HG03066 (cell line): ENCODE data around the gene EEF1A2.

Source experiments
- ATAC-seq: cut with Tn5 transposase; IDR thresholded peaks from one replicate; pipeline ENCODE4 v1.9.1; 2021; ENCODE audit warnings: low read depth; ENCODE audit not compliant: unreplicated experiment

Gene EEF1A2

DNA sequence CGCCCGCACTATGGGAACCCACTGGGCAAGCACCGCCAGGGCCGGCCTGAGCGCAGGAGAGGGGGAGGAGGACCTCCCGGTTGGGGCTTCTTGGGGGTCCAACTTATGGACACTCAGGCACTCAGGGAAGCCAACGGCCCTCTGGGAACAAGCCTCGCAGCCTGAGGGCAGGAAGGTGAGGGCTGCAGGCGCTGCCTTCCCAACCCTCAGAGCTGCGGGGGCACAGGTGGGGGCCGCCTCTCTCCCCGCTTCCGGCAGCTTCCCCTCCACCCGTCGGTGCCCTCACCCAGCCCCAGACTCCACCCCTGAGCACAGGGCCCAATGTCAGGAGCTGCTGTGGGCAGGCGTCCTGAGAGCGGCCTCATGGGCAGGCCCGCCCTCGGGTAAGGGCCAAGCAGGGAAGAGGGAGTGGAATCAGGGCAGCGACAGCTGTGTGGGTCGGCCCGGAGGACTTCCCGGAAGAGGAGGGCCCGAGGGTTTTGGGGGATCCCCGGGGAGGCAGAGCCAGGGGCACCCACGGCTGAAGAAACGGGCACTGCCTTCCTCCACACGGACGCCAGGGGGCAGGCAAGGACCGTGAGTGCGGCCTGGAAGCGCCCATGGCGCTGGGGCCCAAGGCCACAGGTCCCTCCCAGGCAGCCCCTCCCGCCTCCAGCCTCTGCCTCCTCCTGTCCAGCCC lies 38.8 kb upstream of the EEF1A2 start:
- peak; percentile 88 for ATAC-seq

- no peak for ATAC-seq
Observed at GRCh38 chr20:63536997-63537524, 38.2 kb upstream of the EEF1A2 start, which contains the start of gene PTK6. TSS of gene PTK6 (minus strand) at chr20:63537376. CDS start at chr20:63537314, 62 bp downstream.

GRCh38 chr20:63536241-63536977 lies 37.5 kb upstream of the EEF1A2 start:
- no peak for ATAC-seq

DNA sequence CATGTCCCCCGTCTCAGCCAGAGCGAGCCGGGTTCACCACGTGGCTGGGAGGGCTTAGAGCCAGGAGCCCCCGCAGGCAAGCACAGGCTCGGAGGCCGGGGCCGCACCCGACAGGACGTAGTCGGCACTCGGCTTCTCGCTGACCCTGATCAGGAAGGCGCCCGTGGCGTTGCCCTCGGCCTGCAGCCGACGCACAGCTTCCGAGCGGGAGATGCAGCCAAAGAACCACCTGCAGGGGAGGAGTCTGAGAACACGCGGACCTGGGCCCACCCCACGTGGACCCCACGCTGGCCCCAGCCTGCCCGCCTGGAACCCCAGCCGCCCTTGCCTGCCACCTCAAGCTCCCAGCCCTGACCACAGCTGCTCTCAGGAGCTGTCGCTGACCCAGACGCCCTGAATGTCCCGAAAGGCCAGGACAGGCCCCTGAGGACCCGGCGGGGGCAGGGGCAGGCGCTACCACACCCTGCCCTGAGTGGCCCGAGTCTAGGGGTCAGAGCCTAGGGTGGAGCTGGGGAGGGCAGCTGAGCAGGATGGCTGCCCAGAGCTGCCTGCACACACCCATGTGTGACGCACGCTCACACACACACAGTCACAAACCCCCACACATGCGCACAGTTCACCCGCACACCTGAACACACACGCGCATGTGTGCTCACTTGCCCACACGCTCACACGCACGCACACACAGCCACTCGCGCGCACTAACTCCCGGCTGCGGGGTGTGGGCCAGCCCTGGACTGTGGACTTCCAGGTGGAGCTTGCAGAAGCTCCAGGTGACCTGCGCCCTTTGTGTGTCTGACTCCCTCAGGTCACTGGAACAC lies 36.2 kb upstream of the EEF1A2 start:
- ATAC-seq = no peak

DNA sequence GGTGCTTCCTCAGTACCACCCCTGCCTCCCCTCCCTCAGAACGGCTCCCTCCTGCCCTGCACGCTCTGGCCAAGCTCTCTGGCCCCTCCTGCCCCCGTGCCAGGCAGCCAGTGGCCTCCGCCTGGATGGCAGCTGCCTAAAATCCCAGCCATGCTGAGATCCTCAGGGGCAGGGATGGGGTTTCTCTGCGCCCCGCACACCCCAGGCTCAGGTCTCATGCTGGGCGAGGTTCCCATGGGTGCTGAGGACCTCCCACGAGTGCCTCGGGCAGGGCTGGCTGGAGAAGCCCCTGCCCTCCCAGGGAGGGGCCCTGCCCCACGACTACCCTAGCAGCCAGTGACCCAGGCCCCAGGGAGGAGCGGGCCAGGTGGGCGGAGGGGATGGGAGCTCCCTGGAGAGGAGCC lies 35.5 kb upstream of the EEF1A2 start:
- ATAC-seq = no peak

DNA sequence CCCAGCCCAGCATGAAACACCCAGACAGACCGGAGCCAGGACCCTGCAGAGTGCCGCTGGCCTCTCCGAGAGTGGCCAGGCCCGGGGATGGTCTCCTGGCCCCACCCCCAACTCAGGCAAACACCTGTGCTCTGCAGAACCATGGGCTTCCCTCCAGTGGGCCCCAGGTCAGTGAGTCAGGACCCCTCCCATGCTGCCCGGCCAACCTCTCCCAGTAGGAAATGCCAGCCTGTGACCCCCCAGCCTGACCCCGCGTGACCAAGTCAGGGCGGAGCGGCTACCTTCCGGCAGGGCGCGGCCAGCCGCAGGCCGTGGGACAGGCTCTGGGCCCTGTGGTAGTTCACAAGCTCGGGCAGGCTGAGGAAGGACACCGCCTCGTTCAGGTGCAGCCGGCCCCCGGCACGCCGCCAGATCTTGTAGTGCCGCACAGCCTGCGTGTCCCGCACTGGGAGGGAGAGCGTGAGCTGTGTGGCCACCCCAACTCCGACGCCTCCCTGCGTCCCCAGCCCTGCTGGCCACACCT lies 35.0 kb upstream of the EEF1A2 start:
- no peak for ATAC-seq

DNA sequence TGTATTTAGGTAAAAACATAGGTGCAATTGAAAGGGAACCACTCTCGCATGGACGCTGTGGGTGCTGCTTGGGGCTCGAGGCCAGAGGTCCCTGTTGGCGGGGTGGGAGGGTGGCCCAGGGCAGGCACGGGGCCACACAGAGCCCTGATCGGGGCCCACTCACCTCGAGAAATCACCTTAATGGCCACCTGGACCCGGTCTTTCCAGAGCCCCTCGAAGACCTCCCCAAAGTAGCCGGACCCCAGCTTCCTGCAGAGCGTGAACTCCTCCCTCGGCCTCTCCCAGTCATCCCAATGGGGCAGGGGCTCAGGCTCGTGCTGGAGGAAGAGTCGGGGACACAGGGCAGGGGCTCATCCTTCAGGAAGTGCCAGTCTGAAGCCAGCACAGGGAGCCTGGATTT lies 34.5 kb upstream of the EEF1A2 start:
- no peak for ATAC-seq

DNA sequence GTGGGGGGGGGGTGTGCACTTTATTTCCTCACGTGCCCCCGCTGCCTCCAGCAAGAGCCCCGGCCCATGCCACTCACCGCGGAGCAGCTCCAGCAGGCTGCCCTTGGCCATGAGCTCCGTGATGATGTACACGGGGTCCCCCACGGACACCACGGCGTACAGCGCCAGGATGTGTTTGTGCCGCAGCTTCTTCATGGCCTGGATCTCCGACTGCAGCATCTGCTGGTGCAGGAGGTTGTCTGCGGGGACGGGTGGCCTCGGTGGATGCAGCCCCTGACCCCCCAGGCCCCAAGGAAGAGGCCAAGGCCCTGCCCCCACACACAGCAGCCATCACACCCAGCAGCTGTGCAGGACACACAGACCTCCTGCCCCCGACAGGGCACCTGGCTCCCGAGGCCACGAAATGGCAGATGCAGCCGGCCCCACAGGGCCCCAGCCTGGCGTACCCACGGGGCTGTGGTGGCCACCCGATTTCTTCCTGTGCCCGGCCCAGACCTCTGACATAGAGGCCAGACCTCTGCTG lies 33.6 kb upstream of the EEF1A2 start:
- ATAC-seq = no peak

- no peak for ATAC-seq
Observed at GRCh38 chr20:63531686-63532448, 33.0 kb upstream of the EEF1A2 start.

- no peak for ATAC-seq
Observed at GRCh38 chr20:63530788-63531160, 31.9 kb upstream of the EEF1A2 start.

GRCh38 chr20:63529861-63530787 lies 31.2 kb upstream of the EEF1A2 start:
- ATAC-seq = no peak

DNA sequence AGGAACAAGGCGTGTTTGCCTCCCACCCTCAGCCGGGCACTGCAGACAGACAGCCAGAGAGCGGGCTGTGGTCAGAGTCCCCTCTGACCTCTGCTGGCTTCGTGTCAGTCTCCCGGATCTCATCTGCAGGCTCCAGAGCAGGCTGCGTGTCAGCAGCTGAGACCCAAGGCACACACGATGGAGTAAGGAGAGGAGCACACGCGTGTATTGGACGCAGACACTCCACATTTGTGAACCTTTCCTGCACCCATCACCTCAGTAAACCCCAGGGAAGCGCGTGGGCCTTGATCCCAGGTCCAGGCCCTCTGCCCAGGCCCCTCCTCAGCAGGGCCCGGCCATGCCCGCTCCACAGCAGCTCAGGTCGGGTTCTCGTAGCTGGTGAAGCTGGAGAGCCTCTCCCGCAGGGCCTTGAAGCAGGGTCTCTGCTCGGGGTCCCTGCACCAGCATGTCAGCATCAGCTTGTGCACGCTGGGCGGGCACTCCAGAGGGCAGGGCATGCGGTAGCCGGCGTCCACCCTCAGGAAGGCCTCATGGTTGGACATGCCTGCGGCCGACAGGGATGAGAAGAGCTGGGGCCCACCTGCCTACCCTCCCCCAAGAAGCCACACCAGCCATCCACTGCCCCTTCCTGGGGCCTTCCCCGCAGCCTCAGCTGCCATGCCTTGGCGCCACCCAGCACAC lies 30.4 kb upstream of the EEF1A2 start:
- no peak for ATAC-seq

DNA sequence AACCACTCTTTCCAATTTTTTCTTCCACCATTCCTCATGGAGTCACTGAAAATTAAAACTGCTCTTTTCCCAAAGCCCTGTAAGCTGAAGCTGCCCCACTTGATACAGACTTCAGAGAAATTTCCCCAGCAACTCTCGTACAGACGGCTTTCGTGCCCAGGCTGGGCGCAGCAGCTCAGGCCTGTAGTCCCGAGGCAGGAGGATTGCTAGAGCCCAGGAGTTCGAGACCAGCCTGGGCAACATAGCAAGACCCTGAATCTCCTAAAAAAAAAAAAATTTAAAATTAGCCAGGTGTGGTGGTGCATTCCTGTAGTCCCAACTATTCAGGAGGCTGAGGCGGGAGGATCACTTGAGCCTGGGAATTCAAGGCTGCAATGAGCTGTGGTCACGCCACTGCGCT lies 28.3 kb upstream of the EEF1A2 start:
- no peak for ATAC-seq

DNA sequence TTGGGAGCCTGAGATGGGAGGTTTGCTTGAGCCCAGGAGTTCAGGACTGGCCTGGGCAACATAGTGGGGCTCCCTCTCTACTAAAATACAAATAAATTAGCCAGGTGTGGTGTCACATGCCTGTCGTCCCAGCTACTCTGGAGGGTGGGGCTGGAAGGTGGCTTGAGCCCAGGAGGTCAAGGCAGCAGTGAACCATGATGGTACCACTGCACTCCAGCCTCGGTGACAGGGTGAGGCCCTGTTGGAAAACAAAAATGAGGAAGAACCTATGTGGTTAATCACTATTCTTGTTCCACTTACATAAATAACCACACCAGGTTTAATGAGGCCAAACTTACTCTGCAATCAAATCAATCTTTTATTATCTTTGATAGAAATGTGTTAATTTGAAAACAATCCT lies 27.1 kb upstream of the EEF1A2 start:
- ATAC-seq = no peak

DNA sequence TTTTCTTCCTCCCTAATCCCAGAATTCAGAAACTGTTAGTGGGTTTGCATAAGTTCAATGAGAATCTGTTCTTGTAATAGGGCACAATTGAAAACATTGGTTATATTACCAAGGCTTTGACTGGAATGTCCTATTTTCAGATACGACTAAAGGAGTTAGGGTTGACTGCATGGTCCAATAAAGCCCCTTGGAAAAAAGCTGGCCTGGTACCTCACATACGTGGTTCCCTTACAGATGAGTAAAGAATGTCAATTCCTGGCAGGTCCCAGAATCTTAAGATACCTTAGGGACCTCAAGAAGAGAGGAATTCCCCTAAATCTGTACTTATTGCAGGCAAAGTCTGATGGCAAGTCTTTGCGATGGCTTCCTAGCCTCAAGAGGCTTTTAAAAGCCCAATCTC lies 26.3 kb upstream of the EEF1A2 start:
- ATAC-seq = no peak

DNA sequence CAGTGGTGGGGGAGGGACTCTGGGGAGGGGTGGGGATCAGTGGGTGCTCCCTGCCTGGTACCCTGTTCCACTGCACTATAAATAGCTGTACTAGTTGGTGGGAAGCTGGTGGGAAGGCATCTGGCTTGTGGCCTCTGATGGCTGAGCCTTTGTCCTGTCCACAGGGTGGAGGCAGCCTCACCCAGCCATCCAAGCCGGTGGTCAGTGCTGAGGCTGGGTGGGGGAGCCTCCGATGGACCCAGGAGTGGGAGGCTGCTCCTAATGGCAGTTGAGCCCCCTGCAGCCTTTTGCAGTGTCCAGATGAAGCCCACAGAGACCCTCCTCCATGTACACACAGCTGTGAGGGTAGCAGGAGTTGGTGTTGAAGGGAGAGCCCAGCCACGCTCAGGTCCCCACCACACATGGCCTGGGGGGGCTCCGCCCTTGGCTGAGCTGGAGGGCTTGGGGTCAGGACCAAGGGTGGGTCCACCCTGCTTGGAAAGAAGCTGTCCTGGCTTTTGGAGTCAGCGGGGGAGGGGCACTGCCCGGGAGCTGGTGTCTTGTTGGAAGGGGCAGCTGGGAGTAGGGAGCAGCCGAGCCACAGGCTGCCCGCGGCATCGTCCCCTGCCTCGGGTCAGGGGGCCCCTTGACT lies 24.2 kb upstream of the EEF1A2 start:
- no peak for ATAC-seq

DNA sequence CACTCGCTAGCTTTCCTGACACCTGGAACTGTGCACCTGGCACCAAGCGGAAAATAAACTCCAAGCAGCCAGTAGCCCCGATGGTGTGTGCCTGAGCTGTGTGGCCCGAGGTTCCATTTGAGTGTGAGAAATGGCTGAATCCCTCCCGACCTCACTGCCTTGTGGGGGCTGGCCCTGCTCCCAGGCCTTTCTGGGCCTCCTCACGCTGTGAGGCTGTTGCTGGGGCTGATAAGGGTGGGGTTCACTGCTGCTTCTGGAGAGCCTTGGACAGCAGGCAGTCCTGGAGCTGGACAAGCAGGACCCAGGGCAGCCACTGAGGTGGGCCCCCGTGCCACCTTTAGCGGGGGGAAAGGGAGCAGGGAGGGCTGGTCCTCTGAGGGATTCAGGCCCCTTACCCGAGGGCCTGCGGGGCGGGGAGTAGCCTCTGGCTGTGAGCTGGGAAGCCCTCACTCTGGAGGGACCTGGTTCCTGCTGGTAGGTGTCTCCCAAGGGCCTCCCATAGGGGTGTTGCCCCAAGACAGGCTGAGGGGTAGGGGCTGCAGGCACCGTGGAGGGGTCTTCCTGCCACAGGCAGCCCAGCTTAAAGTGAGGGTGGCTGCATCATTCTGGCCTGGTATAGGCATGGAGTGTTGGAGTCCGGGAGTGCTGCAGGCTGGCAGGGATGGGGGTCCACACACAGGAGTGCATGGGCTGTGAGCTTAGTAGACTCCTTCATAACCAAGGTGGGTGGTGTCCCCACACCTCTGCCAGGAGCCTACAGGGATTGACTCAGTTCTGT lies 23.4 kb upstream of the EEF1A2 start:
- no peak for ATAC-seq
